ENCODE results near the gene CLDN6. TPM values are rescaled to one million over a fixed set of nuclear protein-coding genes. Genes with fewer than 3 reads are reported as not detected.

CLDN6 gene
- total and polyA plus RNA-seq, 9 of the 15 experiments (the other 6 are each of a cell fraction or from before 2014, with no cell fraction given): 0.22 to 0.75 (median 0.38) TPM; not detected in 3

GRCh38 chr16:2982402-2982801, 35.6 kb downstream of the CLDN6 start (continued):
- TF ChIP-seq ZBTB26 (CRISPR knock-in tag; IDR thresholded peaks at IDR 0.05) (0 out of 2 replicates have a peak, but pooled peaks have one; percentile 65), FOXJ2 (tag; IDR thresholded peaks at IDR 0.05) (no peak), ZNF253 (CRISPR knock-in tag; conservative IDR thresholded peaks at IDR 0.05) (no peak), ILK (tag; IDR thresholded peaks at IDR 0.05; ENCODE audit: borderline replicate concordance, low read depth) (no peak), HEY1 (CRISPR knock-in tag; IDR thresholded peaks at IDR 0.05; ENCODE audit: borderline replicate concordance) (0 out of 2 replicates have a peak, but pooled peaks have one; percentile 33), FOXM1 (IDR thresholded peaks at IDR 0.05; ENCODE audit: low read depth) (no peak), FOXM1 (CRISPR knock-in tag; IDR thresholded peaks at IDR 0.05; ENCODE audit: low read depth) (no peak), PTBP1 (IDR thresholded peaks at IDR 0.05; ENCODE audit: low read depth, low read length) (no peak), ZNF3 (CRISPR knock-in tag; IDR thresholded peaks at IDR 0.05) (no peak), MEF2D (tag; conservative IDR thresholded peaks at IDR 0.05; ENCODE audit: low read depth) (0 out of 2 replicates have a peak, but pooled peaks have one; percentile 18), U2AF1 (optimal IDR thresholded peaks at IDR 0.05; ENCODE audit: low read depth, low read length) (no peak), EHMT2 (IDR thresholded peaks at IDR 0.05) (0 out of 2 replicates have a peak, but pooled peaks have one; percentile 28), E2F1 (CRISPR knock-in tag; IDR thresholded peaks at IDR 0.05) (no peak), HDAC1 (IDR thresholded peaks at IDR 0.05) (peak; percentile 16 to 28; a peak in 2 of 4 replicates), ZNF217 (CRISPR knock-in tag; IDR thresholded peaks at IDR 0.05) (no peak), NCOR1 (IDR thresholded peaks at IDR 0.05) (peak; percentile 18; the same call in 1 of the 2 replicates), KHSRP (IDR thresholded peaks at IDR 0.05) (0 out of 2 replicates have a peak, but pooled peaks have one; percentile 42), TRIM25 (IDR thresholded peaks at IDR 0.05; ENCODE audit: borderline replicate concordance) (peak; percentile 96; the same call in 1 of the 2 replicates), NRF1 (conservative IDR thresholded peaks at IDR 0.05 in 1 of 2, IDR thresholded peaks at IDR 0.05 in 1 of 2) (no peak), ZNF445 (CRISPR knock-in tag; IDR thresholded peaks at IDR 0.05; ENCODE audit: low read depth) (no peak), TSC22D4 (tag; IDR thresholded peaks at IDR 0.05) (no peak), NKRF (IDR thresholded peaks at IDR 0.05; ENCODE audit: borderline replicate concordance) (peak; percentile 58; the same call in 1 of the 2 replicates), RBM17 (IDR thresholded peaks at IDR 0.05; ENCODE audit: borderline replicate concordance, low read depth, low read length) (no peak), ARID2 (IDR thresholded peaks at IDR 0.05) (0 out of 2 replicates have a peak, but pooled peaks have one; percentile 8), NFIC (IDR thresholded peaks at IDR 0.05) (0 out of 2 replicates have a peak, but pooled peaks have one; percentile 9)

Data from K562 (cell line).